H54 (cell line): ENCODE data around the gene OXSM.

ENCODE experiments used
- DNase-seq: peaks from one replicate; pipeline ENCODE4 v3.0.0; 2011; ENCODE audit warnings: low spot score, mixed read lengths; ENCODE audit not compliant: insufficient read length
- FAIRE-seq: peaks from 3 replicates; lab custom pipeline; 2011; peaks lifted over from hg19 to GRCh38; lab: Jason Lieb, UNC
- POLR2A ChIP-seq: IDR thresholded peaks from 2 replicates; pipeline ENCODE4 v1.6.1; 2011; ENCODE audit warnings: low read depth, mild to moderate bottlenecking, low read length

Gene OXSM

GRCh38 chr3:25783661-25784512, 6.0 kb upstream of the OXSM start:
- FAIRE-seq = peak; percentile 41
- no peak for TF ChIP-seq POLR2A
- peak; percentile 36 for DNase-seq

- TF ChIP-seq POLR2A = no peak
- DNase-seq (no peak), FAIRE-seq (no peak)
Observed at GRCh38 chr3:25784971-25785370, 4.9 kb upstream of the OXSM start.

GRCh38 chr3:25785826-25786225, 4.1 kb upstream of the OXSM start:
- no peak for TF ChIP-seq POLR2A
- DNase-seq (peak; percentile 47), FAIRE-seq (peak; percentile 79)

GRCh38 chr3:25787689-25788088, 2.2 kb upstream of the OXSM start:
- DNase-seq (no peak), FAIRE-seq (no peak)
- no peak for TF ChIP-seq POLR2A

- FAIRE-seq (no peak), DNase-seq (no peak)
- TF ChIP-seq POLR2A = no peak
Observed at GRCh38 chr3:25789209-25789595, 688 bp upstream of the OXSM start.

GRCh38 chr3:25801786-25802185, 11.9 kb downstream of the OXSM start:
- no peak for DNase-seq
- no peak for FAIRE-seq
- TF ChIP-seq POLR2A = no peak

GRCh38 chr3:25803833-25804232, 13.9 kb downstream of the OXSM start:
- no peak for FAIRE-seq
- no peak for DNase-seq
- no peak for TF ChIP-seq POLR2A

GRCh38 chr3:25804676-25805075, 14.8 kb downstream of the OXSM start:
- TF ChIP-seq POLR2A = no peak
- FAIRE-seq (no peak), DNase-seq (no peak)

- DNase-seq (no peak), FAIRE-seq (peak; percentile 20)
- TF ChIP-seq POLR2A = no peak
Observed at GRCh38 chr3:25812644-25813043, 22.8 kb downstream of the OXSM start.

- TF ChIP-seq POLR2A = no peak
- FAIRE-seq (no peak), DNase-seq (no peak)
Observed at GRCh38 chr3:25817107-25817506, 27.2 kb downstream of the OXSM start.

- no peak for FAIRE-seq
Observed at GRCh38 chr3:25817638-25818037, 27.7 kb downstream of the OXSM start.

GRCh38 chr3:25818335-25818734, 28.4 kb downstream of the OXSM start:
- DNase-seq (no peak), FAIRE-seq (no peak)
- TF ChIP-seq POLR2A = no peak

More at GRCh38 chr3:25817638-25818037, 27.7 kb downstream of the OXSM start:
- no peak for TF ChIP-seq POLR2A
- no peak for DNase-seq

- peak; percentile 31 for DNase-seq
- peak; percentile 100 for FAIRE-seq
- no peak for TF ChIP-seq POLR2A
Observed at GRCh38 chr3:25820366-25820765, 30.5 kb downstream of the OXSM start.

GRCh38 chr3:25820816-25821486, 31.1 kb downstream of the OXSM start:
- no peak for DNase-seq
- no peak for FAIRE-seq
- no peak for TF ChIP-seq POLR2A
